ENCODE data around the gene WNT11.

Gene WNT11

DNA sequence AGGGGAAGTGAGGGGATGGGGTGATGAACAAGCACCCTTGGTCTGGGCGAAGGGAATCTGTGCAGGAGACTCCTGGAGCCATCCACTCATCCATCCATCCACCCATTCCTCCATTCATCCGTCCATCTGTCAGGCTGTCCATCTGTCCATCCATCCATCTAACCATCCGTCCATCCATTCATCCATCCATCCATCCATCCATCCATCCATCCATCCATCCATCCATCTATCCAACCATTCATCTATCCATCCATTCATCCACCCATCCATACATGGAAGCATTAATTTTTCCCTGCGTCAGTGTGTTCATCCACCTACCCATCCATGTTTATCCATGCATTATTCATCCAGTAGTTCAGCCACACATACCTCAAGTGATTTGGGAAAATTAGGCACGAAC is 32.0 kb downstream of the WNT11 start:
- no peak overlapping the region for H3K27ac ChIP-seq
- DNase-seq (ENCODE audit: low spot score), result no peak
- CTCF ChIA-PET, result interaction anchor here (0.5 kb wide), 1 partner anchor 15 kb away, joined by 4 read pairs; no protein-coding TSS in a partner anchor
- POLR2A ChIA-PET (ENCODE audit: low non-redundant PET), result no interaction called here
- TF ChIP-seq, protein P1, sequence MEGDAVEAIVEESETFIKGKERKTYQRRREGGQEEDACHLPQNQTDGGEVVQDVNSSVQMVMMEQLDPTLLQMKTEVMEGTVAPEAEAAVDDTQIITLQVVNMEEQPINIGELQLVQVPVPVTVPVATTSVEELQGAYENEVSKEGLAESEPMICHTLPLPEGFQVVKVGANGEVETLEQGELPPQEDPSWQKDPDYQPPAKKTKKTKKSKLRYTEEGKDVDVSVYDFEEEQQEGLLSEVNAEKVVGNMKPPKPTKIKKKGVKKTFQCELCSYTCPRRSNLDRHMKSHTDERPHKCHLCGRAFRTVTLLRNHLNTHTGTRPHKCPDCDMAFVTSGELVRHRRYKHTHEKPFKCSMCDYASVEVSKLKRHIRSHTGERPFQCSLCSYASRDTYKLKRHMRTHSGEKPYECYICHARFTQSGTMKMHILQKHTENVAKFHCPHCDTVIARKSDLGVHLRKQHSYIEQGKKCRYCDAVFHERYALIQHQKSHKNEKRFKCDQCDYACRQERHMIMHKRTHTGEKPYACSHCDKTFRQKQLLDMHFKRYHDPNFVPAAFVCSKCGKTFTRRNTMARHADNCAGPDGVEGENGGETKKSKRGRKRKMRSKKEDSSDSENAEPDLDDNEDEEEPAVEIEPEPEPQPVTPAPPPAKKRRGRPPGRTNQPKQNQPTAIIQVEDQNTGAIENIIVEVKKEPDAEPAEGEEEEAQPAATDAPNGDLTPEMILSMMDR (conservative IDR thresholded peaks at IDR 0.05; ENCODE audit: low read depth), result no peak

GRCh38 chr11:76173663-76174062 is 32.6 kb downstream of the WNT11 start:
- POLR2A ChIA-PET (ENCODE audit: low non-redundant PET), result no interaction called here
- TF ChIP-seq, protein P1 (conservative IDR thresholded peaks at IDR 0.05; ENCODE audit: low read depth), result no peak

GRCh38 chr11:76172583-76172982 is 33.7 kb downstream of the WNT11 start:
- TF ChIP-seq, protein P1 (conservative IDR thresholded peaks at IDR 0.05; ENCODE audit: low read depth), result no peak
- ChIA-PET POLR2A (ENCODE audit: low non-redundant PET) (no interaction called here), CTCF (no interaction called here)
- H3K27ac ChIP-seq, result no peak overlapping the region
- DNase-seq (ENCODE audit: low spot score), result no peak

More at GRCh38 chr11:76173663-76174062, 32.6 kb downstream of the WNT11 start:
- H3K27ac ChIP-seq, result no peak overlapping the region
- CTCF ChIA-PET, result interaction anchor here (0.5 to 0.6 kb wide), 2 partner anchors 16 to 28 kb away, joined by 4 read pairs; no protein-coding TSS in a partner anchor
- no peak for DNase-seq (ENCODE audit: low spot score)

DNA sequence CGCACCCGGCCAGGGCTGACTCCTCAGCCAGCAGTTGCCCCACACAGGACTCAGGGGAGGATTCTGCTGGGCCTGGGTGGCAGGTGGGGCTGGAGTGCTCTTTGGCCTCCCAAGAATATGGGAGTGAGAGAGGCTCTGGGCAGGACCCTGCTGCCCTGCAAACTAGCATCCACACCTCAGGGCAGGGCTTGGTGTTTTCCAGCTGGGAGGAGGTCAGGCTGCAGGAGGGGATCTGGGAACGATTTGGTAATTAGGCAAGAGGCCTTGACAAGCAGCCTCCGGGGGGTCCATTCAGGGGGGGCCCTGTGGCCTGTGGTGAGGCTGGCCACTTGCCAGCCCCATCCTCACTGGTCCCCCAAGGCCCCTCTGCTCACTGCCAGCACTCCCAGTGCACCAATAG is 35.8 kb downstream of the WNT11 start:
- DNase-seq (ENCODE audit: low spot score), result no peak
- TF ChIP-seq, protein P1 (conservative IDR thresholded peaks at IDR 0.05; ENCODE audit: low read depth), result no peak
- CTCF ChIA-PET, result interaction anchor here (1.0 kb wide), 1 partner anchor 37 kb away, joined by 3 read pairs; no protein-coding TSS in a partner anchor
- POLR2A ChIA-PET (ENCODE audit: low non-redundant PET), result no interaction called here
- H3K27ac ChIP-seq, result no peak overlapping the region

DNA sequence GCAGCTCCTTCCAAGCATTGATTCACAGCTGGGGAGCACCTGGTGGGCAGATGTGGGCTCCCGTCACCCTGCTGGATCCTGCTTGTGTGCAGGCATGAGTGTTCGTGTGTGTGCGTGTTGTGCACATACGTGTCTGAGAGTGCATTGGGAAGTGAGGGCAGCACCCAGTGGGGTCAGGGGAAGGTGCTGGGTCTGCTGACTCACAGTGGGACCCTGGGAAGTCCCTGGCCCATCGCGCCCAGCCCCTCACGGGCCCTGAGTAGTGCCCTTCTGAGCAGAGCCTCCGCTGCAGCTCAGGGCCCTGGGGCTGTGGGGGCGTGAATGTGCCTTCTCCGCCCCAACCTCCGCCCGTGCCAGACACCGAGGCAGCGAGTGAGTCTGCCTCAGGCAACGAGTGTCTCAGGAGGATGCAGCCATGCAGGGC is 36.8 kb downstream of the WNT11 start:
- CTCF ChIA-PET, result no interaction called here

DNA sequence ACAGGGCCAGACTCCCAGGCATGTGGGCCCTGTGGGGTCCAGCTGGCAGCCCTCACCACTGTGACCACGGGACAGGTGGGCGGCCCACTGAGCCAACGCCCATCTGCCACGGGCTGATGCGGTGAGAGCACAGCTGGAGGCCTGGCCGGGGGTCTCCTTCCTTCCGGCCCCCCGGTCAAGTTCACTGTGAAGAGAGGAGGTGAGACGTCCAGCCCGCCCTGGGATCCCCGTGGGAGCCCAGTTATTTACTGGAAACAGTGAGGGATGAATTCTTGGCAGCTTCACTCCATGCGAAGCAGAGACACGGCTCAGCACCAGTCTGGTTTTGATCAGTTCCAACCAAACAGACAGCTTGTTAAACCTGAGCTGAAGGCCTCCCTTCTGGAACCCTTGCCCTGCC is 38.7 kb downstream of the WNT11 start:
- ChIA-PET POLR2A (ENCODE audit: low non-redundant PET) (no interaction called here), CTCF (no interaction called here)
- no peak for DNase-seq (ENCODE audit: low spot score)
- no peak overlapping the region for H3K27ac ChIP-seq
- TF ChIP-seq, protein P1 (conservative IDR thresholded peaks at IDR 0.05; ENCODE audit: low read depth), result no peak

More for the DNA sequence above, 36.8 kb downstream of the WNT11 start:
- POLR2A ChIA-PET (ENCODE audit: low non-redundant PET), result no interaction called here
- TF ChIP-seq, protein P1 (conservative IDR thresholded peaks at IDR 0.05; ENCODE audit: low read depth), result no peak
- no peak overlapping the region for H3K27ac ChIP-seq
- no peak for DNase-seq (ENCODE audit: low spot score)
